CD4-positive, alpha-beta T cell treated with Interleukin-15 for 1 hour (primary cell): Measurements from ENCODE around the gene TFCP2L1.
A peak's percentile ranks its signal among the peaks of the same experiment; 100 is the strongest.
"Not testable (repeated sequence)": the region's sequence is repeated elsewhere in the genome, so short reads cannot be mapped to it uniquely, and the experiment has no call there.

Source experiments
- DNase-seq: peaks from one replicate; pipeline ENCODE4 v3.0.0-alpha.2; 2020

Gene TFCP2L1

GRCh38 chr2:121295911-121296650 is 11.1 kb upstream of the TFCP2L1 start:
- no peak for DNase-seq

- DNase-seq, result no peak
These were observed 10.2 kb upstream of the TFCP2L1 start for GRCh38 chr2:121294881-121295840.

- DNase-seq, result no peak
These were observed 8.7 kb upstream of the TFCP2L1 start for GRCh38 chr2:121293450-121294325.

- no peak for DNase-seq
These were observed 6.2 kb upstream of the TFCP2L1 start for GRCh38 chr2:121291251-121291580.

- no peak for DNase-seq
These were observed 4.3 kb upstream of the TFCP2L1 start for GRCh38 chr2:121289271-121289670.

- no peak for DNase-seq
These were observed 3.6 kb upstream of the TFCP2L1 start for GRCh38 chr2:121288454-121289231.

GRCh38 chr2:121287956-121288355 is 3.0 kb upstream of the TFCP2L1 start:
- no peak for DNase-seq

- peak; percentile 58 for DNase-seq
These were observed 2.3 kb upstream of the TFCP2L1 start for GRCh38 chr2:121287146-121287798.

GRCh38 chr2:121286506-121286905 is 1.5 kb upstream of the TFCP2L1 start:
- DNase-seq, result no peak

GRCh38 chr2:121285926-121286325 is 924 bp upstream of the TFCP2L1 start:
- no peak for DNase-seq

- no peak for DNase-seq
These were observed 1.1 kb downstream of the TFCP2L1 start for GRCh38 chr2:121283670-121284462.

- DNase-seq, result no peak
These were observed 2.1 kb downstream of the TFCP2L1 start for GRCh38 chr2:121282800-121283385.

- no peak for DNase-seq
These were observed 3.3 kb downstream of the TFCP2L1 start for GRCh38 chr2:121281694-121282093.

- no peak for DNase-seq
These were observed 3.9 kb downstream of the TFCP2L1 start for GRCh38 chr2:121281107-121281506.

GRCh38 chr2:121279476-121280220 is 5.4 kb downstream of the TFCP2L1 start:
- no peak for DNase-seq

GRCh38 chr2:121276341-121276740 is 8.7 kb downstream of the TFCP2L1 start:
- no peak for DNase-seq

GRCh38 chr2:121273116-121273515 is 11.9 kb downstream of the TFCP2L1 start:
- DNase-seq, result no peak

- DNase-seq, result no peak
These were observed 12.4 kb downstream of the TFCP2L1 start for GRCh38 chr2:121272596-121272995.

- DNase-seq, result not testable (repeated sequence)
These were observed 15.6 kb downstream of the TFCP2L1 start for GRCh38 chr2:121269436-121269835.
